NCI-H526 treated with DMSO at 0.1 percent for 48 hours (cell line): Measurements from ENCODE around the gene TECTB.

ENCODE experiments used
- DNase-seq: peaks from one replicate; lab custom pipeline; 2025; lab: John Stamatoyannopoulos, UW

The TECTB gene

DNA sequence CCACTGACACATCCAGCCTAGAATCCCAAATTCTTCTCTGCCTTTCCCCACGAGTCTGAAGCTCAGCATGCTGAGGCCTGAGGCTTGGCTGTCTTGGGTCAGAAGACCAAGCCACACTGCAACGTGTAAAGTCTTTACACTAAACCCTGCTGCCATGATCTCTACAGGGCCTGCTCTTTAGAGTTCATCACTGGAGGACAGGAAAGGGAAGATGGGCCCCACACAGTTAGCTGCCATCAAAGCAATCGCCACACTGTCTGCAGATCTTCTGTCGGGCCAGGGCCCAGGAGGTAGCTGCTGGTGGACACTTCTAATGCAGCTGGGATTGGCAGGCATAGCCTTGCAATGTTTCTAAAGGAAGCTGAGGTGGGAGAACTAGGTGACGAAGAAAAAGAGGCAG is 8.4 kb upstream of the TECTB start:
- no peak for DNase-seq

DNA sequence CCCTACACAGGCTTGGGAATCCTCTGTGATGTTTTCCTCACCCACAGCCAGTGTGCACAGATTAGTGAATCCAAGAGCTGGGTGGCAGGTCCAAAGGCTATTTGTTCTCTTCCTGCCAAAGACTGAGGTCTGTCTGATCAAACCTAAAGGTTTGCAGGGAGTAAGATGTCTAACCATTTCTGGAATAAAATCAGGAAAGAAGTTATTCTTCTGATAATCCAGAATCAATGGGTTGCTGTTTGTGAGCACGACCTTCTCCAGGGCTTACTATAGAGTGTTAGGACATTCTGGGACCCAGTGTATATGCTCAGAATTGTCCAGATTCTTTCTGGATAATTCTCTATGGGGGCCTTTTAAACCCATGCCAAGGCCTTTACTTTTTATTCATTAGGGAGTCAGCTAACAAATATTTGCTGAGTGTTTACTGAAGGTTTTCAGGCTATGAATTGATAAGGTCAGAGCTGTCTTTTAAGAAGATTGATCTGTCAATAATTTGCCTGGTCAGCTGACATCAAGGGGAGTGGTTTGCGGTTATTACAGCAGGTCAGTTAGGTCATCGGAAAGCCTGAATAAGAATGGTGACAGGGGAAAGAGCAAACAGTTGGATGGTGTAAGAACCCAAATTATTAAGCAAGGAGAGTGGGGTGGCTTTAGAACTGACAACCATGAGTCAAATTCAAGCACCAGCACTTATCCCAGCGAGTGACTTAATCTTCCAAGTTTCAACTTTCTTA is 7.5 kb upstream of the TECTB start:
- DNase-seq = no peak

DNA sequence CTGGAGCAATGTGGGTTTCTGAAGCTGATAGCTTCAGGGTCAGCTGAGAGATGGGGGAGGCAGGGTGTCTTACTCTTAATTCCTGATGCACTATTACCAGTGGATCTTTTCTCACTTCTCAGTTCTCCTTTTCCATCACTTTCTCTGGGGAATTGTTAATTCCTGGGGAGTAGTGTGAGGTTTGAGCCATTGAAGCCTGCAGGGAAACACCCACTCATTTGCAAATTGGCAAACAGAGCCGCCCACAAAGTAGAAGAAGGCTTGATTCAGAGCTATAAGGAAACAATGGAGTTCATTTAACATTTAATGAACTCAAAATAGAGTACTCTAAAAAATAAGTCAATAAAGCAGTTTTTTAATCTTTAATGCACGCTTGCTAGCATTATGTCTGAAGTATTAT is 4.3 kb upstream of the TECTB start:
- DNase-seq = peak; percentile 17

DNA sequence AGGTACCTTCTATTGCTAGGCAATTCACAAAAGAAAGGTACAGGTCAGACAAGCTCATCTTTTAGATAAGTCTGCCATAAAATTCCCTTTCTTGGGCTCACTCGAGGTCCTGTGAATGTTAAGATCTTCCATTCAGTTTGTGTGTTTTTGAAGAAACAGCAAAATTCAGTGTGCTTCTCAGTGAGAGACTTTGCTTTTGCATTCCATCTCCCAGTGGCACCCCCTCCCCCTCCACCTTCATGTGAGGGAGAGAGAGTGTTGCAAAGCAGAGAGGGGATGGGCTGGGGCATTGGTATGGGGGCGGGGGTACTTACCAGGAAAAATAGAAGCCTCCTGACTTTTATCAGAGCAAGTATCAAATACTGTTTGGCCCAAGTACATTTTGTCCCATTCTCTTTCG is 3.8 kb upstream of the TECTB start:
- DNase-seq = no peak

DNA sequence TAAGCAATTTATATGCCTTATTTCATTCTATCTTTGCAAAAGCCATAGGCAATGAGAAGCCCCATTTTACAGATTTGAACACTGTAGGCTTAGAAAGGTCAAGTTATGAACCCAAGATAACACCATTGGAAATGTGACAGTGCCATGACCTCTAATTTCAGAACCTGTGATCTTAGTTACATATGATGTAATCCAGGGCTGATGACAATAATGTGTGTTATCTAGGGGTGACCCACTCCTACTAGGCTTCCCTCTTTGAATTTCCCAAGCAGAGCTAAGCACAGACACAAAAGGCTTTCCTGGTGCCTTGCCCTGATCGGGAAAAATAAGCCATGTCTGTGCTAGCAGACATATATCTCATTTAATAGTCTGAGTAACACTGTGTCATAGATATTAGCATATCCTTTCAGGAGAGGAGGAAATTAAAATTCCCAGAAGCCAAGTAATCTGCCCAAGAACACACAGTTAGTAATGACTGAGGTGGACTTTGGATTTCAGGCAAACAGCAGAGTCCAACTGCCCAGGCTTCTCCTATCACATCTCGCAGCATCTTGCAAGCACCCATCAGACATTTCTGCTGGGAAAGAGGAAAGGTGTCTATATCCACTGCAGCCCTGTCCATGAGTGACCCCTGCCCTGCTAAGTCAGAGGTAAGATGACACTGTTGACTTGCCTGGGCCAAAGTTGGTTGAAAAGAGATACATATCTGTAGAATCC is 2.8 kb upstream of the TECTB start:
- no peak for DNase-seq

DNA sequence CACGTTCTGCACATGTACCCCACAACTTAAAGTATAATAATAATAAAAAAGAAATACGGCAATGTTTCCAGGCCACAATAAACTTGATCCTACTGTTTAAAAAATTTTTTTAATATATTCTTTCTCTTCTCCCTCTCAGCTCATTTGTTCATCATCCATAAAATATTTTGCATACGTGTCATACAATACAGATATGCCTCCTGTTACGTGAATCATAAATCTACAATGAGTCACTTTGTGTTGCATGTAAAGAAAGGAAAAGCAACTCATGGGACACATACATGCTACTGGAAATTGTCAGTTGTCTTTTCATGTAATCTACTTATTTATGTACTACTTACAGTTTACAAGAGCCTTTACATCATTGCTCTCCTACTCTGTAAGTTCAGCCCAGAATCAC is 1.1 kb upstream of the TECTB start:
- DNase-seq = no peak

DNA sequence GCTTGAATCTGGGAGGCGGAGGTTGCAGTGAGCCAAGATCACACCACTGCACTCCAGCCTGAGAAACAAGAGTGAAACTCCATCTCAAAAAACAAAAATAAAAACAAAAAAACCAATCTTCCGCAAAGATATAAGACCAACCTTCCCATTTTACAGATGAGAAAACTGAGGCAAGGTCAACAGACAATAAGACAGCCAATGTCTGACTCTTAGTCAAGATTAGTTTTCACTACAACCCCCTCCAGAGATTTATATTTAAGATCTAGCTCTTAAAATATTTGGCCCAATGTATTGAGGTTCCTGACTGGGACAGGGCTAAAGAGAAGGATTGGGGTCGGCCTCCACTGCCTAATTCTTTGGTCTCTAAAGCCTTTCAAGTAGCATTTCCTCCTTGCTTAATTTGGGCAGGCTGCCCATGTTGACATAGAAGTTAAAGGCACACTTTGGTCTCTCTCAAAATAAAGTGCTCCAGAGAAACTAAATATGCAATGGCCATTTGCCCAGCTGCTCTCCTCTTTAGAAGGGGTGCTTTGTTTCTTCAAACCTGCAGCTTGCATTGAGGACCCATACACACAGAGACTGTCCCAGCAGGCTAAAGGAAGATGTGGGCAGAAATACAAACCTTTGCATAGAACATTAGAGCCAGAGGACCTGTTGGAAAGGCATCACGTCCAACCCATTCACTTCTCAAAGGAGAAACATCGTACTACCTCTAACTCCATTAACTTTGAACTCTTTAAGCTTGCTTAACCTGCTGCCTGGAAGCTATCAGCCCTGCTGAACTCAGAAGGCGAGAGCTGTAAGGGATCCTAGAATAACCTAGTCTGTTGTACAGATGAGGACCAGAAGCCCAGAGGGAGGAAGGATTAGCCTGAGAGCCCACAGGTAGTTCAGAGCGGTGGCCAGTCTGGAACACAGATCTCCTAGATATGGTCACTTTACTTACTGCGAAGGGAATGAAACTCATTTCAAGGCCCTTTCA is 3.9 kb downstream of the TECTB start:
- no peak for DNase-seq

DNA sequence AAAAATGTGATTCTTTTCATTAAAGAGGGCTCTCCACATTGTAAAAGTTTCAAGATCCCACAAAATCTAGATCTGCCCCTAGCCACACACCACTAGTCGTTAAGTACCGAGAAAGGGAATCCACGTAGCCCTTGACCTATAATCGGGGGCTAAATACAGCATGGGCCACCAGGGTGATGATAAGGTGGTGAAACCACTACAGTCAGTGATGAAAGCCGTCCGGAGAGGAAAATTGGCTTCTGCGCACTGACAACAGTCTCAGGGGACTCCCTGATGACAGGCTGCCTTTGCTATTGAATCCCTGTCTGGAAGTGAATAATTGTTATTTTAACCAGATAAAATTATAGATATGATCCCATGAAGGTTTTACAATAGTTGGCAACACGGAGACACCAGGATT is 4.6 kb downstream of the TECTB start:
- DNase-seq = no peak

DNA sequence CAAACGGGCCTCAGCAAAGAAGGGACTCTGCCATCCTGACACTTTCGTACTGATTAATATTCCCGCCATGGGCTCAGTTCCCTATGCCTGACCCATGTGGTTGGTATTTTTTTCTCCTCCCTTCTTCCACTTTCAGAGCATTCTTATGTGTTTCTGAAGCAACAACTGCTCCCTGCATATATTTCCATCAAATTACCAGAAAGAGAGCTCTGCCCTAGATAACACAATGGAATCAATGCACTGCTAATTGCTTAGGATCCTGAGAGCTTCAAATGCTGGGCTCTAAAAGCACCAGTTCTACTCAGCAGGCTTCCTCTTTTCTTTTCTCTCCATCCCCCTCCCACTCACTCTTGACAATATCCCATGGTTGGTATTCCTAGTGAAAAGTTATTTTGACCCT is 5.3 kb downstream of the TECTB start:
- no peak for DNase-seq

DNA sequence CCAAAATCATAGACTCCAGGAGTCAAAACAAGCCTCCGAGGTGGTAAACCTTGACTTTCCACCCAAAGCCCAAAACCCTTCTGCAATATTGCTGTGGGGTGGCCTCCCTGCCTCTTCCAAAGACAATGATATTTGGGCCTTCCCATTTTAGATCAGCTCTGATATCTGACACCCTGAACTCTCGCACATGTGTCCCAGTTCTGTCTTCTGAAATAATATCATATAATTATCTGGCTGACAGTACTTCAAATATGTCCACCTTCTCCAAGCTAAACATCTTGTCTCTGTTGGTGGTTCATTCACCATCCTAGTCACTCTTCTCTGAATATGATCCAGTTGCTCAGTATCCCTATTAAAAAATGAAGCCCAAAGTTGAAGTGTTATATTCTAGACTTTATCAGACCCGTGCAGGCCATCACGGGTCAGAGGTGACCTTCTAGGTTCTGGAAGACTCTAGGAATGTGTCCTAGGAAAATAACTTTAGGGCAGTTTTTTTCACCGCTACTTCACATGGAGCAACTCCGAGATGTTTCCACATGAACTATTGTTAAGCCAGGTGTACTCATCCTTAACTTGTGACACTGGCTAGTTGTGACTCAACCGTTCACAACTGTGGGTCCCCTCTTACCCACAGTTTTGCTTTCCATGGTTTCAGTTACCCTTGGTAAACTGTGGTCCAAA is 6.3 kb downstream of the TECTB start:
- no peak for DNase-seq

DNA sequence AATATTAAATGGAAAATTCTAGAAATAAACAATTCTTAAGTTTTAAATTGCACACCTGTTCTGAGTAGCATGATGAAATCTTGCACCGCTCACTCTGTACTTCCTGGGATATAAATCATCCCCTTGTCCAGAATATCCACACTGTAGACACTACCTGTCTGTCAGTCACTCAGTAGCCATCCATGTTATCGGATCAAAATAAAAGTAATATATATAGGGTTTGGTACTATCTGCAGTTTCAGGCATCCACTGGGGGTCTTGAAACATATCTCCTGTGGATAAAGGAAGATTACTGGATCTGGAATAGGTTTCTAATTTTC is 6.8 kb downstream of the TECTB start:
- DNase-seq = no peak

DNA sequence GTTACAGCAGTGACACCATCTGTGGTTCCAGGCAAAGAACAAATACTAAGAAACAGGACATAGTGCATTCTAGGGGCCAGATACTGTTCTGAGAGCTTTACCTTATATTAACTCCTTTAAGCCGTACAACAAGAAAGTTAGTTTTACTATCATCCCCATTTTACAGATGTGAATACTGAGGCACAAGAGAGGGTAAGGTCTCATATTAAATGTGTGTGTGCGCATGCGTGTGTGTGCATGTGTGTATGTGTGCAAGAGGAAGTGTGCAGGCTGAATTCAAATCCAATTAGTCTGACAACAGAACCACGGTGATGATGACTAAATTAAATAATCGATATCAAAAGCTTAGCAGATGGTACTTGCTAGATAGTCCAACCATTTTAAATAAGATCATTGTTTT is 11.0 kb downstream of the TECTB start:
- DNase-seq = no peak

DNA sequence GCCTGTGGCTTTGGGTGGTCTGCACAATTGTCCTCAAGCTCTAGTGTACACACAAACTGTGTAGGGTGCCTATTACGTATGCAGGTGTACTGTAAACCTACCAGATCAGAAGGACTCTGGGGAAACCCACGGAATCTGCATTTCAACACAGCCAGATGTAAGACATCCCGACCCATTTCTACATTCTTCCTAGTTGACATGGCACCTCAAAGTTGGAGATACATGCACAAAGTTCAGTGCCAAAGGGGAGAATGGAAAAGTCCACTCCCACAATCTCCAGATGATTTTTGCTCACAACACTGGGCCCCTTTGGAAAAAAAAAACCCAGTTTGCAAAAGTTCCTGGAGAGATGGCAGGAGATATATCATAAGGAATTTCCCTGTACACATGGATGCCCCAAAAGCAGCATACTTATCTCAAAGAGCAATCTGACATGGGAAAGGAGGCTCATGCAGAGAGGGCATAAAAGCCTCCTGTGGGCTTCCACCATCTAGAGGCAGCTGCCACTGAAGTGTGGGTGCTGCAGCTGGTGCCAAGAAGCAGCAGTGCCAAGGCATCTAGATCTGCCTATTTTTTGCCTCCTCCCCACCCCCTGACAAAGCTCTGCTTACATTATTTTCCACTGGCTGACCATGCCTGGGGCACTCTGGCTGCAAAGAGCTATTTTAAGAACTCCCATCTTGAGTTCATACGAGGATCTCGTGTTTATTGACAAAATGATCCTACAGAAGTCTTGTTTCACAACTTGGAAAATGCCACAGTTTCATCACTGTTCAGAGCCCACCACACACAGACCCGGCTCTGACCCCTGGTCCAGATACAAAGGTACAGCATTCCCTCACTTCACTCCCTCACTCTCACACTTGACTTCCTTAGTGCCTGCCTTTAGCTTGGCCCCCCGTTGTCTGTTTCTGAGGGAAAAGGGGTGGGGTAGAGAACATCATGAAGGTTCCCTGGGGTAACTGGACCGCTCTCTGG is 12.9 kb downstream of the TECTB start:
- no peak for DNase-seq

DNA sequence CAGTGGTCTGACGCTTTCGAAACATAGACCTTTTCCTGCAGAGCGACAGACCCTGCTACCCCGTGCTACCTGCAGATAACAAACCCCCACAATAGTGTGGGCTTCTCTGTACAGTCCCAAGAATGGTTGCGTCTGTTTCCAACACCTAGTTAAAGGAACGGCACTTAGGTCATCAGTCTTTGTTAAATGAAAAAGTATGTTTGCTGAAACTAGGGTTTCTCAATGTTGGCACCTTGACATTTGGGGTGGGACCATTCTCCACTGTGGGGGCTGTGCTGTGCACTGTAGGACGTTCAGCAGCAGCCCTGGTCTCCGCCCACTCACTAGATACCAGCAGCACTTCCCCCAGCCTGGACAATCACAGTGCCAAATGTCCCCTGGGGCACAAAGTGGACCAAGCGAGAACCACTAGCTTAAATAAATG is 13.7 kb downstream of the TECTB start:
- DNase-seq = no peak

DNA sequence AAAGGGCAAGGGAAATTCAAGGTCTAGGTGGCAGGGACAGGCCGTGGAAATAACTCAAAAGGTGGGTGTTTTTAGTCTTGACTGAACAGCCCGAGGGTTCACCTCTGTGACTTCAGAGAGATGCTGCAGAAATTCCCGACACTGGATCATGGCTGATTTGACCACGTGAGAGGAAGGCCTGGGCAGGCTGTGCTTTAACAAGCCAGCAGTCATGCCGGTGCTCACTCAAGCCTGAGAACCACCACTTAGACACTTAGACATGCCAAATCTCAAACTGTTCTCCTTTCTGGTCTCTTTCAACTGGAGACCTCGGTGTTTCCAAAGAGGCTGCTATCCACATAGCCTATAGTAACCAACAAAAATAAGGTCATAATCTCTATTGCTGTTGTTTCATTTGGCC is 15.4 kb downstream of the TECTB start:
- DNase-seq = no peak

DNA sequence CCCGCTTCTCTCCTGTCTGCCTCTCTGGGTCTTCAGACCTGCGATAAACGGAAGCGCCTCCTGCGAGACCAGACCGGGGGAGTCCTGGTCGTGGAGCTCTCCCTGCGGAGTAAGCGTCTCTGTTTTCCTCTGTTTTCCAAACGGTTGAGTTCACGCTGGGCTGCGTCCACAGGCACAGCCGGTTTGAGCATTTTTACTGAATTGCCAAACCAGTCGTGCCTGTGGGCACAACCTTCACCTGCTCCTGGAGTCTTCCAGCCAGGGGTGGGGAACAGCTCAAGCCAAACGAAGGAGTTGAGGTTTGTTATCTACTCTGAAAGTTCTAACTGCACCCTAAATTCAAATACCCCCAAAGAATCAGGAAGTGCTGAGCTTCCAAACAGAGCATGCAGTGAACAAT is 16.3 kb downstream of the TECTB start:
- no peak for DNase-seq

DNA sequence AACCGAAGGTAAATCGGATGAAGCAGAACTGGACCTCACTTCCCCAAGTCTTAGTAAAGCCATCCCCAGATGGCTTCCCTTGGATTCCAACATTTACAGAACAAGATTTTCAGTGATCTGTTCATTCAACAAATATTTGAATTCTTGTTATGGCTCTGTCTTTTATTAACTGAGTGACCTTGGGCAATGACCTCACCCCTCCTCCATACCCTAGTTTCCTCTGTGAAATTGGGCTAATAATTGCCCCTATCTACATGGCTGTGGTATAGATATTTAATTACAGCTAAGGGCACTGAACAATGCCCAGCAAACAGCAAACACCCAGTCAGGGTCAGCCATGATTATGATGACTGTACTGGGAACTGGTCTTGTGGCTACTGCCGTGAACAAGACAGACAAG is 19.1 kb downstream of the TECTB start:
- no peak for DNase-seq

DNA sequence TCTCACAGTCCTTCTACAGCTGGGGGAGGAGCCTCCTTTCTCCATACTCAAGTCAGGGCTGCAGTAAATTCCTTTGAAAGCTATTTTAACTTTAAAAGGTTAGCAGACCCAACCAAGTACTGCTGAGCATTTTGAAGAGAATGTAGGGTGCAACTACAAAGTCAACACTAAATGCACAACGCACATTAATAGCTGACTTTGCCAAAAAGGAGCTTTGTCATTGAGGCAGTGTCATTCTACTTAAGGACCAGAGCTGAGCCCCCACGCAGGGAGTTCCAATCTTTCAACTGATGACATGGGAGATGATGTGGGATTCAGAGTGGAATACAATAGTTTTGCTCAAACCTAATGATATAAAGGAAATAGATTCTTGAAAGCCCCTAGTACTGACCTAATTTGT is 20.3 kb downstream of the TECTB start:
- no peak for DNase-seq

DNA sequence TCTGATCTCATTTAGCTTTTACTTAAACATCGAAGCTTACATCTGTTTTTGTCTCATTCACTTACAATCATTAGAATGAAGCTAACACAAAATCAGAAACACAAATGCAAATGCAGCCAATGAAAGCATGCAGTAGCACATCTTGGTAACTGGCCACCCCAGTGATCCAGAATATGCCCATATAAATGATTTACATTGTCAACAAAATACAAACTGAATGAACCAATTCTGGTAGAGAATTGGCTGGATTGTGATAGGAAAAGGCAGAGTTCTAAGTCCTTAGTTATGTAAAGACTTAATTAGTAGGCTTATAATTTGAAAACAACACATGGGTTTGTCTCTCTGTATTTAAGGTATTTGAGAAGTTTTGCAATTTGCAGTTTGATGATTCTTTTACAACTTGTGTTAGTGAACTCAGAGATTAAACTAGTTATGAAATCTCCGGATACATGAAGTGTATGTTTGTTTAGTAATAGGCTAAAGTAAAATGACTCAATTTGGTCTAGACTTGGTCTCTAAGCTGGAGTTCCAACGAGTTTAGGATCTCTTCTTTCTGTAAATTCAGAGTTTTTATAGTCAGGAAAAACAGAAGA is 21.2 kb downstream of the TECTB start:
- DNase-seq = no peak

DNA sequence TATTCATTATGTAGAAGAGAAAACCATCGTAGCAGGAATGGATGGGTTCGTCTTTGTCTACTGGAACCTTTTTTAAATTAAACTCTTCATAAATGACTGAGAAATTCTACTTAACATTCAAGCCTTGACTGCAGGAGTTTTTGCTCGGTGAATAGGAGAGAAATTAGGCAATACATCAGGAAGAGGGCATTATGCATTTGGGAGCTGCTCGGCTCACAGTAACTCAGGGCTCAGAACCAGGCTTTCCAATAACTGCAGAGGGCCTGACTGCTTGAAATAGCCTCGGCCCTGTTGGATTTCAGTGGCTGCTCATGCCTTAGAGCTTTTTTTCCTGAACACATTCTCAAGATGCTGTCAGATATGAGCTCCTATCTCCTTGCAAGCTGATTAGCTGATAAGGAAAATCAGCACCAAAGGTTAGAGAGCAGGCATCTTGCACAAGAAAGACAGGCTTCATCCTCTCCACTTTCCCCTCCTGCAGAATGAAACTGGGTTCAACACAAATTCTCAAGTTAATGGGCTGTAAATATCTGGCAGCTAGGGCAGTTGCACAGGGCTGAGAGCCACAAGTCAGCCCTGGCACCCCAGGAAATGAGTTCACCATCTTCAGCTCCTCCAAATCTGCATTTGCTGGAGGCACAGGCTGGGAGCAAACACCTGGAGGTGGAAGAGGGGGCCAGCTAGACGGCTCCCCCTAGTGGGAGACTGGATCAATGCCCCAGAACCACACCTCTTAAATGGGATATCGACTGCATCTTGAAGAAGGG is 24.3 kb downstream of the TECTB start:
- DNase-seq = no peak
